Spleen (tissue), 11 donors: ENCODE data around the gene FOXP1. TPM values are rescaled to one million over a fixed set of nuclear protein-coding genes. Genes with fewer than 3 reads are reported as not detected.

Experiments used
- DNase-seq: peaks from one replicate; pipeline ENCODE4 v3.0.0-alpha.2; 2020
- H3K27ac ChIP-seq, 8 donors: fragments of 200-600 bp; sonication (generic) in 7 of 8; 1 replicate in 4 of 8; 2 replicates in 4 of 8; pipeline versions ENCODE4 v1.5.0 to v1.8.0; 2016 to 2021; ENCODE audit warnings: inconsistent platforms in 4 of 8, mild to moderate bottlenecking in 4 of 8, moderate library complexity in 1 of 8
- H3K27me3 ChIP-seq, 7 donors: fragments of 200-600 bp; sonication (generic) in 6 of 7; replicated peaks in 1 of 7; 1 replicate in 4 of 7; 2 replicates in 3 of 7; pipeline versions ENCODE4 v1.5.0 to v1.8.0; 2016 to 2021; ENCODE audit warnings: inconsistent platforms in 3 of 7, mild to moderate bottlenecking in 1 of 7
- H3K36me3 ChIP-seq, 6 donors: fragments of 200-600 bp; sonication (generic) in 5 of 6; 1 replicate in 4 of 6; 2 replicates in 2 of 6; pipeline versions ENCODE4 v1.5.0 to v1.8.0; 2016 to 2021; ENCODE audit warnings: inconsistent platforms in 2 of 6
- H3K4me1 ChIP-seq, 6 donors: fragments of 200-600 bp; sonication (generic) in 5 of 6; 1 replicate in 3 of 6; 2 replicates in 3 of 6; pipeline versions ENCODE4 v1.5.0 to v1.8.0; 2016 to 2021; ENCODE audit warnings: inconsistent platforms in 3 of 6
- H3K4me3 ChIP-seq, 8 donors: fragments of 200-600 bp; sonication (generic) in 7 of 8; 1 replicate in 4 of 8; 2 replicates in 4 of 8; pipeline versions ENCODE4 v1.5.0 to v1.8.0; 2016 to 2021; ENCODE audit warnings: inconsistent platforms in 4 of 8, mild to moderate bottlenecking in 4 of 8, moderate library complexity in 2 of 8
- H3K9me3 ChIP-seq, 8 donors: fragments of 200-600 bp; sonication (generic) in 7 of 8; 1 replicate in 4 of 8; 2 replicates in 4 of 8; pipeline versions ENCODE4 v1.5.0 to v1.8.0; 2016 to 2021; ENCODE audit warnings: inconsistent platforms in 4 of 8
- CTCF ChIP-seq, 11 experiments: fragments of 200-600 bp in 7 of 11; fragments of 450-650 bp in 4 of 11; sonication (generic) in 4 of 11; IDR thresholded peaks in 8 of 11; conservative IDR thresholded peaks in 3 of 11; 1 replicate in 7 of 11; 2 replicates in 4 of 11; pipeline versions ENCODE4 v1.4.0 to v1.8.0; 2016 to 2021; ENCODE audit warnings: antibody characterized with exemption in 11 of 11, inconsistent platforms in 4 of 11, mild to moderate bottlenecking in 1 of 11
- POLR2A ChIP-seq, 3 donors: fragments of 450-650 bp; IDR thresholded peaks; one replicate each; pipeline ENCODE4 v1.5.1; 2017; ENCODE audit warnings: antibody characterized with exemption in 3 of 3, mild to moderate bottlenecking in 1 of 3
- POLR2AphosphoS5 ChIP-seq, 3 donors: sonication (generic); formaldehyde crosslinking; IDR thresholded peaks; one replicate each; pipeline ENCODE4 v1.5.1; 2017; ENCODE audit warnings: antibody characterized with exemption in 3 of 3
- WGBS, 5 donors: extraction: QIAGEN DNeasy Blood & Tissue Kit in 3 of 5; methylation state at CpG; one replicate each; pipeline versions ENCODE4 v1.1.5 to v1.1.7; 2013 to 2018; 5-methylcytosine and 5-hydroxymethylcytosine counted together
- intact Hi-C: fragments of 100-400 bp; cut with DNase I; formaldehyde crosslinking; loops from one replicate; pipeline ENCODE4 v1.15.0; 2023; ENCODE audit warnings: low total_unique reads
- polyA plus RNA-seq, 3 donors: library from polyadenylated mRNA; stranded (reverse); fragments of 200-250 nt; gene quantifications; one replicate each; pipeline ENCODE4 v1.2.1, GENCODE V29; 2013
- total RNA-seq, 7 donors: library from RNA; depleted of rRNA in 3 of 7; stranded (reverse); fragments of >200 nt in 3 of 7; fragmentation: NEBNext Ultra II Directional in 4 of 7; extraction: Animal tissue kit (Norgen Biotek cat#: 25700) in 4 of 7; gene quantifications; one replicate each; pipeline versions ENCODE4 v1.1.0 to v1.2.1, GENCODE V29; 2016 to 2021
- donor health status: healthy with polysubstance abuse.
- donor health status: DM: no; HTN: no; CAD: no; lungs with moderate emphysema.
- donor health status: DM: no; HTN: no; CAD: no.
- donor health status: Bipolar disorder and iron deficiency.
- donor health status: healthy.
- donor health status: DM: no; HTN: no; CAD: no.
- donor health status: DM: yes; HTN: yes; CAD: no.

The FOXP1 gene
- total and polyA plus RNA-seq, 10 donors = 11.1 to 202 (median 153) TPM

GRCh38 chr3:71585131-71585530 lies 1.6 kb upstream of the FOXP1 start:
- H3K4me3 ChIP-seq = peak overlapping the region in 7 of 8 donors; percentile 71 to 90 (median 83)
- WGBS, 5 donors = 24 to 41% (median 31%) methylated on average over 5 of the region's 5 CpGs
- H3K4me1 ChIP-seq = peaks cover 21 to 51% (median 39%) of the 10 kb centered on the region in 6 donors
- H3K36me3 ChIP-seq = no peaks in the 10 kb centered on the region
- TF ChIP-seq POLR2A (IDR thresholded peaks at IDR 0.05) (no peak), POLR2AphosphoS5 (IDR thresholded peaks at IDR 0.05) (no peak), CTCF (IDR thresholded peaks at IDR 0.05 in 8 of 11, conservative IDR thresholded peaks at IDR 0.05 in 3 of 11) (no peak)
- DNase-seq = no peak
- intact Hi-C loops = loop anchor here (5.0 to 10.0 kb wide), 4 partner anchors 280 to 1033 kb away; no protein-coding TSS in a partner anchor
- no peaks in the 10 kb centered on the region for H3K9me3 ChIP-seq
- H3K27ac ChIP-seq = peak overlapping the region; percentile 94 to 98 (median 96)
- H3K27me3 ChIP-seq = peaks cover 0 to 18% (median 0%) of the 10 kb centered on the region in 7 donors

GRCh38 chr3:71584394-71585011 lies 975 bp upstream of the FOXP1 start:
- DNase-seq = peak; percentile 84
- intact Hi-C loops = loop anchor here (5.0 to 10.0 kb wide), 4 partner anchors 280 to 1032 kb away; no protein-coding TSS in a partner anchor
- 1 to 4% (median 2%) methylated on average over 18 of the region's 18 CpGs for WGBS, 5 donors
- Histone ChIP-seq H3K4me3 (peak overlapping the region; percentile 71 to 90 (median 80)), H3K9me3 (no peaks in the 10 kb centered on the region), H3K27me3 (peaks cover 0 to 18% (median 0%) of the 10 kb centered on the region in 7 donors), H3K4me1 (peaks cover 21 to 57% (median 43%) of the 10 kb centered on the region in 6 donors), H3K36me3 (no peaks in the 10 kb centered on the region), H3K27ac (peak overlapping the region; percentile 94 to 98 (median 96))
- peak in 1 of 3 donors; percentile 19 for TF ChIP-seq POLR2A (IDR thresholded peaks at IDR 0.05)
- TF ChIP-seq POLR2AphosphoS5 (IDR thresholded peaks at IDR 0.05) = peak in 2 of 3 donors; percentile 28 to 44
- TF ChIP-seq CTCF (IDR thresholded peaks at IDR 0.05 in 8 of 11, conservative IDR thresholded peaks at IDR 0.05 in 3 of 11) = no peak

- H3K36me3 ChIP-seq = no peaks in the 10 kb centered on the region
- H3K27me3 ChIP-seq = peaks cover 0 to 18% (median 0%) of the 10 kb centered on the region in 7 donors
- WGBS, 5 donors = 0 to 1% (median 1%) methylated on average over 44 to 84 of the region's 84 CpGs
- H3K27ac ChIP-seq = peak overlapping the region; percentile 94 to 98 (median 96)
- H3K4me1 ChIP-seq = peaks cover 21 to 74% (median 53%) of the 10 kb centered on the region in 6 donors
- DNase-seq = peak; percentile 95
- intact Hi-C loops = loop anchor here (10.0 kb wide), 2 partner anchors 278 to 868 kb away; no protein-coding TSS in a partner anchor
- H3K9me3 ChIP-seq = no peaks in the 10 kb centered on the region
- no peak for TF ChIP-seq POLR2A (IDR thresholded peaks at IDR 0.05)
- no peak for TF ChIP-seq CTCF (IDR thresholded peaks at IDR 0.05 in 8 of 11, conservative IDR thresholded peaks at IDR 0.05 in 3 of 11)
- TF ChIP-seq POLR2AphosphoS5 (IDR thresholded peaks at IDR 0.05) = peak in 1 of 3 donors; percentile 78
- peak overlapping the region; percentile 71 to 90 (median 80) for H3K4me3 ChIP-seq
Measured at GRCh38 chr3:71582612-71583565, 639 bp downstream of the FOXP1 start.
